Measurements from ENCODE around the gene NXPH4. TPM values are rescaled to one million over a fixed set of nuclear protein-coding genes. Genes with fewer than 3 reads are reported as not detected.

Gene NXPH4
- total and polyA plus RNA-seq, 10 of the 15 experiments (the other 5 are each of a cell fraction or from before 2014, with no cell fraction given): 0.03 to 0.26 TPM; not detected in 8

DNA sequence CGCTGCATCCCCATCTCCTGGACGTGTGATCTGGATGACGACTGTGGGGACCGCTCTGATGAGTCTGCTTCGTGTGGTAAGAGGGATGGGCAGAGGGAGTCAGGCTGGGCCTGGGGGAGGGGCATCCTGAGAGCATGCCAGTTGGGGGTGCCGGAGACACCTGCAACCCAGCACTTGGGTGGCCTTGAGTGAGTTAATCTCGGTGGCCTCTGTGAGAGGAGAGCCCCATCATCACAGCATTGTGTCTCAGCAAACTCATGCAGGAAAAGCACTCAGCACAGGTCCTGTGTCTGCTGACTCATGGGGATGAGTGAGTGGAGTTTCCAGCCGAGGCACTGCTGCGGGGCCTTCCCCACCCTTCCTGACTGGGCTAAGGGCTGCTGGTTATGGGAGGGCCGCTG, 49.6 kb upstream of the NXPH4 start:
- H3K4me1 ChIP-seq (ENCODE audit: control insufficient read depth, insufficient read depth, low read length): no peaks in the 10 kb centered on the region; the same call in 1 of the 2 replicates
- 34% methylated on average over 10 of the region's 10 CpGs for WGBS (ENCODE audit: insufficient coverage, insufficient replicate concordance, low lambda C conversion rate, missing lambda C conversion rate)
- ChIA-PET SMC1A (ENCODE audit: uncharacterized antibody, unreplicated experiment) (no interaction called here), CTCF (no interaction called here), POLR2A (no interaction called here), RAD21 (ENCODE audit: unreplicated experiment) (interaction anchor here (1.1 kb wide), 1 partner anchor 93 kb away, joined by 3 read pairs; no protein-coding TSS in a partner anchor)
- peaks cover 3% of the 10 kb centered on the region; the same call in 1 of the 2 replicates for H4K20me1 ChIP-seq (ENCODE audit: control insufficient read depth, insufficient read depth)
- intact Hi-C loops (cut with micrococcal nuclease; ENCODE audit: unreplicated experiment) (no loop called here), in situ Hi-C loops (cut with MboI) (no loop called here)
- BruUV-seq (replicated peaks): no TSS peak
- no peaks in the 10 kb centered on the region for H3K36me3 ChIP-seq (ENCODE audit: control insufficient read depth in 2 of 2, insufficient read depth in 2 of 2, low read length in 1 of 2)
- H3K79me2 ChIP-seq (ENCODE audit: control insufficient read depth, insufficient read depth, low read length): no peaks in the 10 kb centered on the region
- H3K27ac ChIP-seq (ENCODE audit: control insufficient read depth, insufficient read depth): no peak overlapping the region
- no peak overlapping the region for H3K4me3 ChIP-seq
- no peak overlapping the region for H3K4me2 ChIP-seq (ENCODE audit: control insufficient read depth, insufficient read depth)
- no peaks in the 10 kb centered on the region for H3K27me3 ChIP-seq (replicated peaks in 1 of 2; ENCODE audit: control insufficient read depth in 2 of 2, insufficient read depth in 2 of 2, low read length in 1 of 2)
- no peak overlapping the region for H3K9ac ChIP-seq (ENCODE audit: control insufficient read depth, insufficient read depth, low read length)
- FAIRE-seq (no peak), DNase-seq (ENCODE audit: low read depth, low spot score) (no peak), ATAC-seq (peak; percentile 63)
- H2AFZ ChIP-seq (ENCODE audit: control insufficient read depth, low read depth, low read length): no peak overlapping the region
- TF ChIP-seq RELA (IDR thresholded peaks at IDR 0.05; ENCODE audit: borderline replicate concordance, partially characterized antibody) (no peak), CBX5 (IDR thresholded peaks at IDR 0.05; ENCODE audit: low read depth) (no peak), MEF2B (IDR thresholded peaks at IDR 0.05; ENCODE audit: partially characterized antibody, poor library complexity, severe bottlenecking) (no peak), EGR1 (IDR thresholded peaks at IDR 0.05; ENCODE audit: borderline replicate concordance in 1 of 2, low read depth in 2 of 2, low read length in 2 of 2) (no peak), YY1 (IDR thresholded peaks at IDR 0.05; ENCODE audit: low read depth, low read length) (no peak)
- H3K9me3 ChIP-seq (replicated peaks; ENCODE audit: control insufficient read depth, insufficient read depth, low read length): no peaks in the 10 kb centered on the region

DNA sequence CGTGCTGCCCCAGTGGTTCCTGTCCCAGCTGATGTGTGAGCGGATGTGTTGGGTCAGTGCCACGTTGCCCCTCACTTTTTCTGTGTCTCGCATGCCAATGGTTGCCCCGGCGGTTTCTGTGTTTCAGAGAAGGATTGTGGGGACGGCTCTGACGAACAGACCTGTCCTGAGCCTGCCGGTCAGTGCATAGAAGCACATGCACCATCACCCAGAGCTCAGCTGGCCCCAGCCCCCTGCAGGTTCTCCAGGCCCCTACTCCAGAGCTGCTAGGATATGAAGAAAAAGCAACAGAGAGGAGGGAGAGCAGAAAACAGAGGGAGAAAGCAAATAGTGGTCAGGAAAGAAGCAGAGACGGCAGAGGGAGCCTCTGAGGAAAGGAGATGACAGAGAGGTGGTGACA, 48.5 kb upstream of the NXPH4 start:
- TF ChIP-seq, protein P1, sequence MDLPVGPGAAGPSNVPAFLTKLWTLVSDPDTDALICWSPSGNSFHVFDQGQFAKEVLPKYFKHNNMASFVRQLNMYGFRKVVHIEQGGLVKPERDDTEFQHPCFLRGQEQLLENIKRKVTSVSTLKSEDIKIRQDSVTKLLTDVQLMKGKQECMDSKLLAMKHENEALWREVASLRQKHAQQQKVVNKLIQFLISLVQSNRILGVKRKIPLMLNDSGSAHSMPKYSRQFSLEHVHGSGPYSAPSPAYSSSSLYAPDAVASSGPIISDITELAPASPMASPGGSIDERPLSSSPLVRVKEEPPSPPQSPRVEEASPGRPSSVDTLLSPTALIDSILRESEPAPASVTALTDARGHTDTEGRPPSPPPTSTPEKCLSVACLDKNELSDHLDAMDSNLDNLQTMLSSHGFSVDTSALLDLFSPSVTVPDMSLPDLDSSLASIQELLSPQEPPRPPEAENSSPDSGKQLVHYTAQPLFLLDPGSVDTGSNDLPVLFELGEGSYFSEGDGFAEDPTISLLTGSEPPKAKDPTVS (IDR thresholded peaks at IDR 0.05; ENCODE audit: low read depth, low read length): no peak
- no peak for TF ChIP-seq BMI1 (IDR thresholded peaks at IDR 0.05; ENCODE audit: borderline replicate concordance)
- no peak for TF ChIP-seq TCF3 (IDR thresholded peaks at IDR 0.05; ENCODE audit: borderline replicate concordance, insufficient read depth, low read depth, low read length)
- no peak for TF ChIP-seq FOXM1 (IDR thresholded peaks at IDR 0.05; ENCODE audit: low read depth, low read length)
- TF ChIP-seq ZSCAN29 (IDR thresholded peaks at IDR 0.05): no peak
- TF ChIP-seq EP300 (IDR thresholded peaks at IDR 0.05; ENCODE audit: borderline replicate concordance in 1 of 2, control insufficient read depth in 1 of 2, low read depth in 2 of 2, low read length in 2 of 2): no peak
- no peak for TF ChIP-seq ATF7 (IDR thresholded peaks at IDR 0.05; ENCODE audit: low read depth)
- no peak for TF ChIP-seq POLR2AphosphoS2 (IDR thresholded peaks at IDR 0.05; ENCODE audit: low read depth, low read length)
- ChIA-PET RAD21 (ENCODE audit: unreplicated experiment) (interaction anchor here (1.6 kb wide), 1 partner anchor 44 kb away, joined by 4 read pairs; no protein-coding TSS in a partner anchor), POLR2A (no interaction called here), CTCF (interaction anchor here (1.2 kb wide), 1 partner anchor 70 kb away, joined by 3 read pairs; no protein-coding TSS in a partner anchor), SMC1A (ENCODE audit: uncharacterized antibody, unreplicated experiment) (interaction anchor here (1.2 to 1.4 kb wide), 2 partner anchors 20 to 42 kb away, joined by 3 to 5 read pairs; no protein-coding TSS in a partner anchor)
- no peaks in the 10 kb centered on the region for H3K36me3 ChIP-seq (ENCODE audit: control insufficient read depth in 2 of 2, insufficient read depth in 2 of 2, low read length in 1 of 2)
- H3K27me3 ChIP-seq (replicated peaks in 1 of 2; ENCODE audit: control insufficient read depth in 2 of 2, insufficient read depth in 2 of 2, low read length in 1 of 2): no peaks in the 10 kb centered on the region
- WGBS (ENCODE audit: insufficient coverage, insufficient replicate concordance, low lambda C conversion rate, missing lambda C conversion rate): 59% methylated on average over 10 of the region's 10 CpGs
- intact Hi-C loops (cut with micrococcal nuclease; ENCODE audit: unreplicated experiment): no loop called here
- in situ Hi-C loops (cut with MboI): no loop called here
- no peaks in the 10 kb centered on the region for H3K79me2 ChIP-seq (ENCODE audit: control insufficient read depth, insufficient read depth, low read length)
- H3K27ac ChIP-seq (ENCODE audit: control insufficient read depth, insufficient read depth): no peak overlapping the region
- peaks cover 3% of the 10 kb centered on the region; the same call in 1 of the 2 replicates for H4K20me1 ChIP-seq (ENCODE audit: control insufficient read depth, insufficient read depth)
- H3K4me2 ChIP-seq (ENCODE audit: control insufficient read depth, insufficient read depth): no peak overlapping the region
- FAIRE-seq: no peak
- ATAC-seq: no peak
- no peak for DNase-seq (ENCODE audit: low read depth, low spot score)
- H3K4me1 ChIP-seq (ENCODE audit: control insufficient read depth, insufficient read depth, low read length): no peaks in the 10 kb centered on the region; the same call in 1 of the 2 replicates
- no peak overlapping the region for H2AFZ ChIP-seq (ENCODE audit: control insufficient read depth, low read depth, low read length)
- H3K4me3 ChIP-seq: no peak overlapping the region
- H3K9ac ChIP-seq (ENCODE audit: control insufficient read depth, insufficient read depth, low read length): no peak overlapping the region
- no peaks in the 10 kb centered on the region for H3K9me3 ChIP-seq (replicated peaks; ENCODE audit: control insufficient read depth, insufficient read depth, low read length)
- no TSS peak for BruUV-seq (replicated peaks)
